GM12874 (cell line): ENCODE results near the gene KMT5C.
A peak's percentile ranks its signal among the peaks of the same experiment; 100 is the strongest.

Experiments used
- TF ChIP-seq, protein P1 (sequence below): IDR thresholded peaks from 2 replicates; pipeline ENCODE4 v1.5.1; 2011; ENCODE audit warnings: low read depth, mild to moderate bottlenecking, control low read depth, low read length, moderate library complexity; ENCODE audit not compliant: insufficient read depth

The KMT5C gene

GRCh38 chr19:55382522-55383054 lies 42.9 kb downstream of the KMT5C start:
- TF ChIP-seq, protein P1, sequence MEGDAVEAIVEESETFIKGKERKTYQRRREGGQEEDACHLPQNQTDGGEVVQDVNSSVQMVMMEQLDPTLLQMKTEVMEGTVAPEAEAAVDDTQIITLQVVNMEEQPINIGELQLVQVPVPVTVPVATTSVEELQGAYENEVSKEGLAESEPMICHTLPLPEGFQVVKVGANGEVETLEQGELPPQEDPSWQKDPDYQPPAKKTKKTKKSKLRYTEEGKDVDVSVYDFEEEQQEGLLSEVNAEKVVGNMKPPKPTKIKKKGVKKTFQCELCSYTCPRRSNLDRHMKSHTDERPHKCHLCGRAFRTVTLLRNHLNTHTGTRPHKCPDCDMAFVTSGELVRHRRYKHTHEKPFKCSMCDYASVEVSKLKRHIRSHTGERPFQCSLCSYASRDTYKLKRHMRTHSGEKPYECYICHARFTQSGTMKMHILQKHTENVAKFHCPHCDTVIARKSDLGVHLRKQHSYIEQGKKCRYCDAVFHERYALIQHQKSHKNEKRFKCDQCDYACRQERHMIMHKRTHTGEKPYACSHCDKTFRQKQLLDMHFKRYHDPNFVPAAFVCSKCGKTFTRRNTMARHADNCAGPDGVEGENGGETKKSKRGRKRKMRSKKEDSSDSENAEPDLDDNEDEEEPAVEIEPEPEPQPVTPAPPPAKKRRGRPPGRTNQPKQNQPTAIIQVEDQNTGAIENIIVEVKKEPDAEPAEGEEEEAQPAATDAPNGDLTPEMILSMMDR = no peak

DNA sequence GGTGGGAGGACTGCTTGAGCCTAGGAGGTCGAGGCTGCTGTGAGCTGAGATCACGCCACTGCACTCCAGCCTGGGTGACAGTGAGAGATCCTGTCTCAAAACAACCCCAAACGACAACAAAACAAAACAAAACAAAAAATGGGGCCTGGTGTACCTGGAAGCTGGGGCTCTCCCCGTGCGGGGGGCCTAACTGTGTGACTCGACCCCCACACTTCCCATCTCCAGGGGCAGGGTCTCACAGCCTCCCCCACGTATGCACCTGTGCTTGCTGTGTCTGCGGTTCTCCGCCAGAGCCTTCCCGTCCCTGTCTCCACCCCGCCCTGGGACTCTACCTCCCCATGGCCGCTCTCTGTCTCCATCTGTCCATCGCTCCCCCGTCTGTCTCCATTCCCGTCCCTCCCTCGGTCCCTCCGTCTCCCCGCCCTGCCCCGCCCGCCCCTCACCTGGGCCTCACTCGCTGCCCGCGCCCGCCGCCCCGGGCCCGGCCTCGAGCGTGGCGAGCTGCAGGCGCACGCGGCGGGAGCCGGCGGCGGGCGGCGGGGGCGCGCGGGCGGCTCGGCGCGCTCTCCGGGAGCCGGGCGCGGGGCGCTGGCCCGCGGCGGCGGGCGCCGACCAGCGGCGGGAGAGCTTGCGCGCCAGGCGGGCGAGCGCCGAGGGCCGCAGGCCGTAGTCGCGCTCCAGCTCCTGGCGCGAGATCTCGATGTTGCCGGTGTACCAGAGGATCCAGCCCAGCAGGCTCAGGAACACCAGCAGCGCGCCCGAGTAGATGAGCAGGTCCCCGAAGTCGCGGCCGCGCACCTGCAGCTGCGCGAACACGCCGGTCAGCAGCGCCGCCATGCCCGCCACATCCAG lies 43.8 kb downstream of the KMT5C start:
- TF ChIP-seq, protein P1 = 0 out of 2 replicates have a peak, but pooled peaks have one; percentile 31

DNA sequence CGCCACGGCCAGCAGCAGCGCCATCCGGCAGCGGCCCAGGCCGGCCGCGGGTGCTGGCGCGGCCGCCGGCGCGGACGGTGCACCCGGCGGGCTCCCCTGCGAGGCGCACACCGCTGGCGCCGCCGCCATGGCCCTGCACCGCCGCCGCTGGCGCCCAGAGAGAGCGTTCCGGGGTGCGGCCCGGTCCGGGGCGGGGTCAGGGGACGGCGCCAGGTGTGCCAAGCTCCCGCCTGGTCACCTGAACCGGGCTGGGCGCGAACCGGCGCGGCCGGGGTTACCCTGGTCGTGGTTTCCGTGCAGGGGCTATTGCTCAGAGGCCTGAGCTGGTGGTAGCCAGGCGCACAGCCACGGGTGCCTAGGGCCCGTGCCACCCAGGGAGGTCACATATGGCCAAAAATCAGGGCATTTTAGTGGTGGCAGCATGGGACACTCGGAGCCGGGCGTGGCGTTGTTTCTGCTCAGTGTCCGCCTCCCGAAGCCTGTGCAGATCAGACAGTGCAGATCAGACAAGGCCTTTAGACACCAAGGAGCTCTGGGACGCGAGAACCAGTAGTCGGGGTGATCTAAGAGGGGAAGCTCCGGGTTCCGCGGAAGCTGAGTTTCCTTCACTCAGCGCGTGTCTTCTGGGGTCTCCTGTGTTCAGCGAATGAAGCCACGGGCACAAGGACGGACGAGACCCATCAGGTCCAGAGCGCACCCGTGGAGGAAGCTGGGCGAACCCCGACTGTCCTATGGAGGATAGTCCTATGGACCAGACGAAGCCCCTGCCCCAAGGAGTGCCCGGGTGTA lies 44.6 kb downstream of the KMT5C start, which contains the start of gene TMEM238:
Gene TMEM238 (minus strand): TSS at position 162 of the 789 bp plus-strand sequence. CDS start 33 bp downstream, at position 129.
- TF ChIP-seq, protein P1 = no peak

GRCh38 chr19:55384920-55385723 lies 45.4 kb downstream of the KMT5C start:
- TF ChIP-seq, protein P1 = no peak

- TF ChIP-seq, protein P1 = no peak
These were observed 46.2 kb downstream of the KMT5C start, which contains the start of gene RPL28 for GRCh38 chr19:55385724-55386492. TSS of gene RPL28 (plus strand) at chr19:55385932. CDS start at chr19:55386358, 426 bp downstream.

DNA sequence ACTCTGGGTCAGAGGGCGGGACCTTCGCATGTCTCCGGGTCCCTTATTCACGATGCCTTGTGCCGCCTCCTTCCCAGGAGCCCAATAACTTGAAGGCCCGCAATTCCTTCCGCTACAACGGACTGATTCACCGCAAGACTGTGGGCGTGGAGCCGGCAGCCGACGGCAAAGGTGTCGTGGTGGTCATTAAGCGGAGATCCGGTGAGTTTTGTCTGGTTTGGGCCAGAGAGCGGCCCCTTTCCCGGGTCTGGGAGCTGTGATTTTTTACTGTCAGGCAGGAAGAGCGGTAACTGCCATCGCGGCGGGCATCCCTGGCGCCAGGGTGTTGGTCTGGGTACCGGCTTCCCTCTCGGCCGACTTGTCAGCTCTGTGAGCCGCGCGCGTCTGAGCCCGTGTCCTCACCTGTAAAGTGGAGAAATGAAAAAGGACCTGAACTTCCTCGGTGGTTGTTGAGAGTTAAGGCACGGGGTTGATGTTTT lies 46.9 kb downstream of the KMT5C start:
- TF ChIP-seq, protein P1 = no peak
